ENCODE data around the gene EPHA4.

GRCh38 chr2:221465776-221466175 lies 106.3 kb downstream of the EPHA4 start:
- no peak for TF ChIP-seq CTCF (conservative IDR thresholded peaks at IDR 0.05; ENCODE audit: low read length)
- TF ChIP-seq EZH2phosphoT487 (IDR thresholded peaks at IDR 0.05; ENCODE audit: borderline replicate concordance, low read depth, low read length): no peak
